ENCODE results near the gene HMGXB3.
"Not testable (repeated sequence)": the region's sequence is repeated elsewhere in the genome, so short reads cannot be mapped to it uniquely, and the experiment has no call there.

HMGXB3 gene

DNA sequence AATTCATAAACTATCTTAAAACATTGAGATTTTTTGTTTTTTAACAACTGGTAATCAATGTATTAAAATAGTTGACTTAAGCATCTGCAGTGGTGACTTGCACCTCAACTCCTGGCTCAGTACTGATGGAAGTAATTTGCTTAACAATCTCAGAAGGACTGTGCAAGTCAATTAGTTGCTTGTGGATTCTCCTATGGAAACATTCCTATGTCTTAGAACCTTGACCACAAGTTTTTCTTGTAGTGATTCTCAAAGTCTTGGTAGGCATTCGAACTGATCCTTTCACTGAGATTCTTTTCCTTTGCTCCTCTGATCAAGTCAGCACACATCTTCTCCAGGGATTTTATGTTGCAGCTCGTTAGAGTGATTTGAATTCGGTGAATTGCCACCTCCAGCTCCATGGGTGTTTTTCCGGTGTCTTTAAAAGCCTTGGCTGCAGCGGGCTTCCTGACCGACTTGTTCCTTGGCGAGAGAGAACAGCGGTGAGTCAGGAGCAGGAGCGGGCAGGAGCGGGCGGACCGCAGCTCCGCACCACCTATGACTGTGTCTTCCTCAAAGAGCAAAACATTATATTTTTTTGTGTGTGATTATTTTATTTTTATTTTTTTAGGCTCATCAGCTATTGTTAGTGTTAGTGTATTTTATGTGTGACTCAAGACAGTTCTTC, 21.1 kb downstream of the HMGXB3 start:
- DNase-seq (ENCODE audit: low spot score) = no peak

DNA sequence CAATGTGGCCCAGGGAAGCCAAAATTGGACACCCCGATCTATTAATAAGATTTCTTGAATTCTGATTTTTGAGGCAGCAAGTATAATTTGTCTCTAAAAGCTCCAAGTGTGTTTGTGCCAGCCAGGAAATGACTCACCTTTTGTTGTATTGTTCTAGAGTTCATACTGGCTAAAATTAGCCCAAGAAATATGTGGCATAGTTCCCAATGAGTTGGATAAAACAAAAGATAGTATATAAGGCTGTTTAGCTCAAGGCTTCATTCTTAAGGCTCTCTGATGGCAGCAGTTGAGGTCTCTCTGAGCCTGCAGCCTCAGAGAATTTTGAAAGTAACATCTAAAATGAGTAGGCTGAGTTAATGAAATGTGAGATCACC, 21.6 kb downstream of the HMGXB3 start:
- no peak for DNase-seq (ENCODE audit: low spot score)

DNA sequence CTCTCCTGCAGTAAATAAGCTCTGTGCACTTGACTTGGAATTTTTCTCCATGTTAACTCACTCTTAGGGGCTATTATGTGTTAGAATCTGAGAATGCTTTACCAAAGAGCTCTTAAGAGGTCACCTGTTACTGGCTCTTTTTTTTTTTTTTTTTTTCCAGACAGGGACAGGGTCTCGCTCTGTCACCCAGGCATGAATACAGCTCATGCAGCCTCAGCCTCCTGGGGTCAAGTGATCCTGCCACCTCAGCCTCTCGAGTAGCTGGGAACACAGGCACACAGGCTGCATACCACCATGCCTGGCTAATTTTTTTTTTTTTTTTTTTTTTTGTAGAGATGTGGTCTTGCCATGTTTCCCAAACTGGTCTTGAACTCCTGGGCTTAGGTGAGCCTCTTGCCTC, 22.1 kb downstream of the HMGXB3 start:
- no peak for DNase-seq (ENCODE audit: low spot score)

DNA sequence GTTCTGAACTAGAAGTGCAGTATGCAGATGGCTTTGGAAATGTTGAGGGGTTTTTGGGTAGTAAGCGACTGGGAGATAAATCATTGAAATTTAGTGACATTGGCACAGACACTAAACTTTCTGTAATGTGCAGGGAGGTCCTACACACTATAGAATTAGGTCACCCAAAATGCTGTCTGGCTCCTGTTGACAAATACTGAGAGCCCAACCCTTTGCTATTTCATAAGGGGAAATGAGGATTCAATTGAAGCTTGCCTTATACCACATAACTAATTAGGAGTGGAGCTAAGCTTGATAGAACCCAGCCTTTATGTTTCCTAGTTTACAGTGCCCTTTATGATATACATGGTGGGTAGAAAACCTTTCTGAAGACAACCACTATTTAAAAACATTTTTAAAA, 22.6 kb downstream of the HMGXB3 start:
- DNase-seq (ENCODE audit: low spot score) = no peak

DNA sequence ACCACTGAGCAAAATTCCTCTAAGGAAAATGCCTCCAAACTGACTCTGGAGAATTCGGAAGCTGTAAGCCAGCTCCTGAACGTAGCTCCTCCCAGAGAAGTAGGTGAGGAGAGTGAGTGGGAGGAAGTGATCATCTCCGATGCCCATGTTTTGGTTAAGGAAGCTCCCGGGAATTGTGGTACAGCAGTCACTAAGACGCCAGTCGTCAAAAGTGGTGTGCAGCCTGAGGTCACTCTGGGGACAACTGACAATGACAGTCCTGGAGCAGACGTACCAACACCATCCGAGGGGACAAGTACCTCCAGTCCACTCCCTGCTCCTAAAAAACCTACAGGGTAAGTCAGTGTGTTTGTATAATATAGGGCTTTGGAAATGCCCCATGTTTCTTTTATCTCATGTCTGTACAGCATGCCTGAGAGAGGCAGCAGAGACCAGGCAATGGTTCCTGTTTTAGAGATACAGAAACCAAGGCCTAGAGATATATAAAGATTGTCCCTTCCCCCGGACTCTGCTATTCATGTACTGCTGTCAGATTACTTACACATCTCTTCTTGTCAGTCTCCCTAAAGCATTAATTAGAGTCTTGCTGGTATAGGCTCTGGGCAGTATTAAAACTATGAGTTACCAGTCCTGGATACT, 23.9 kb downstream of the HMGXB3 start:
- no peak for DNase-seq (ENCODE audit: low spot score)

DNA sequence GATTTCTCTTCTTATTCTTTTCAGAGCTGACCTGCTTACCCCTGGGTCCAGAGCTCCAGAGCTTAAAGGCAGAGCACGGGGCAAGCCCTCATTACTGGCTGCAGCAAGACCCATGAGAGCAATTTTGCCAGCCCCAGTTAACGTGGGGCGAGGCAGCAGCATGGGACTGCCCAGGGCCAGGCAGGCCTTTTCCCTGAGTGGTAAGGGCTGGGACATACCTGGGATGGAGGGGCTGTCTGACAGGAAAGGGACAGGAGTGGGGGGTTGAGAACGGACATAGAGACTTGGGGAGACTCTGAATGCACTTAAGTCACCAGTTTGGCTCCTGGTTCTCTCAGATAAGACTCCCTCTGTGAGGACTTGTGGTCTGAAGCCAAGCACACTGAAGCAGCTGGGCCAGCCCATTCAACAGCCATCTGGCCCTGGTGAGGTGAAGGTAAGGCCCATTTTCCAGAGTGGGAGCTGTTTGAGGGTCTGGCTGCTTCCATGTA, 26.2 kb downstream of the HMGXB3 start:
- no peak for DNase-seq (ENCODE audit: low spot score)

DNA sequence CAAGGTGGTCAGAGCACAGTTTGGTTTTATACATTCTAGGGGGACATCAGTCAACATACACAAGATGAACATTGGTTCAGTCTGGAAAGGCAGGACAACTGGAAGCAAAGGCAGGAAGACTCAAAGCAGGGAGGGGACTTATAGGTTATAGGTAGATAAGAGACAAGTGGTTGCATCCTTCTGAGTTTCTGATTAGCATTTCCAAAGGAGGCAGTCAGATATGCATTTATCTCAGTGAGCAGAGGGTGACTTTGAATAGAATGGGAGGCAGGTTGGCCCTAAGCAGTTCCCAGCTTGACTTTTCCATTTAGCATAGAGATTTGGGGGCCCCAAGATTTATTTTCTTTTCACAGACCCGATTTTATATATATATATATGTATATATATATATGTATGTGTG, 27.5 kb downstream of the HMGXB3 start:
- DNase-seq (ENCODE audit: low spot score) = not testable (repeated sequence)

DNA sequence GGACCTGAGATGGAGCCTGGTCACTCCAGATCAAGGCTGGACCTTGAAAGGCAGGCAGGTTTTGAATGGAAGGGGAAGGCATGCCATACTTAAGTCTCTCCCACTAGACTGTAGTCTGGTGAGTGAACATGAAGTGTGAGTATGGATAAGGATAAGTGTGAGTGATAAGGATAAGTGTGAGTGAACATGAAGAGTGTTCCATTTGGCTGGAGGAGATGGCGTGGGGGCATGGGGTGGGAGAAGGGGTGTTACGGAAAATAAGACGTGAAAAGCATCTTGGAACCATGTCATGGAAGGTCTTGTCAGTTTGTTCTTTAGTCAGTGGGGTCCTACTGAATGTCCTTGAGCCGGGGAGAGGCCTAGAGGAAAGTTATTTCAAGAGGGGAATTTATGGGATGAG, 32.8 kb downstream of the HMGXB3 start:
- no peak for DNase-seq (ENCODE audit: low spot score)

DNA sequence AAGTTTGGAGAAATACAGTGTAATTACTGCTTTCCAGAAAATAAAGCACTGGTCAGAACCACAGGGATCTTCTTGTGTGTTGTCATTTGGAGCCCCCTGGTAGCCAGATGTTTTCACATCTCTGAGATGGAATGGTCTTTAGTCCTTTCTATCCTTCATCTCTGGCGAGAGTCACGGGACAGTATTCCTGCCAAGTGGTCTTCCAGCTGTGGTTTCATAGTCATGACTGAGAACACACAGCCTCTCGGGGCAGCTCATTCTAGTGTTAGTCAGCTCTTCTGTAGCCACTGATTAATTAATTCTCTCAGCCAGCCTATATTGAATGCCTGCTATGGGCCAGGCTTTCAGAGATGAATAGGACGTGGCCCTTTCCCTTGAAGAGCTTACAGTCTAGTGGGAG, 34.1 kb downstream of the HMGXB3 start:
- DNase-seq (ENCODE audit: low spot score) = no peak

DNA sequence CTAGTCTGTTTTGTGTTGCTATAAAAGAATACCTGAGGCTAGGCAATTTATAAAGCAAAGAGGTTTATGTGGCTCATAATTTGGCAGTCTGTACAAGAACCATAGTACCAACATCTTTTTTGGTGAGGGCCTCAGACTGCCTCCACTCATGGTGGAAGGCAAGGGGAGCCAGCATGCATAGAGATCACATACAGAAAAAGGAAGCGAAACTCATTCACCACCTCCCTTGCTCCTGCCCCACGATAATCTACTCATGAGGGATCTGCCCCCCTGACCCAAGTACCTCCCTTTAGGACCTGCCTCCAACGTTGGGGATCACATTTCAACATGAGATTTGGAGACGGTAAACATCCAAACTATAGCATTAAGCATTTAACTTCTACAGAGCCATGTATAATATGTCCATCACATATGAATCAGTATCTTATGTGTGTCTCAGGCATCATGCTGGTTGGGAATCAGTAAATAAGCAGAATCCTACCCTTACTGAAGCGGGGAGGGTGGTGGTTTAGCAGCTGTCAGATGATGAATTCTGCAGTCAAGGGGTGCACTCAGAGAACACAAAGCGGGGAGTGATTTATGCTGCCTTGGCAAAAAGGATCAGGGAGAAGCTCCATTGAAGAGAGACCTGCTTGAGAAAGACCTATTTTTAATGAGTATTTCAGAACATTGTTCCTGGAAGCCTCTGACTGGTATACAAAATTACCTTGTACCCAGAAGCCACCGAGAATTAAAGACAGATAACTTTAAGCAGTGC, 34.8 kb downstream of the HMGXB3 start:
- DNase-seq (ENCODE audit: low spot score) = no peak

DNA sequence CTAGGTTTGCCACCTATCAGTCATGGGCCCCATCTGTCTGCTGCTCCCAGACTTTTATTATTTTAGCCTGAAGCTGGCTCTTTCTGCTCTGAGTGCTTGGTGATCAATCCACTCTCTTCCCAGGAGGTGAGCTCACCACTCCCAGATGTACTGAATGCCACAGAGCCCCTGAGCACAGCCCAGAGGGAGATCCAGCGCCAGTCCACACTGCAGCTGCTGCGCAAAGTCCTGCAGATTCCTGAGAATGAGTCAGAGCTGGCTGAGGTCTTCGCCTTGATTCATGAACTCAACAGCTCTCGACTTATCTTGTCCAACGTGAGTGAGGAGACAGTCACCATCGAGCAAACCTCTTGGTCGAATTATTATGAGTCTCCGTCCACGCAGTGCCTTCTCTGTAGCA, 36.0 kb downstream of the HMGXB3 start:
- DNase-seq (ENCODE audit: low spot score) = no peak

DNA sequence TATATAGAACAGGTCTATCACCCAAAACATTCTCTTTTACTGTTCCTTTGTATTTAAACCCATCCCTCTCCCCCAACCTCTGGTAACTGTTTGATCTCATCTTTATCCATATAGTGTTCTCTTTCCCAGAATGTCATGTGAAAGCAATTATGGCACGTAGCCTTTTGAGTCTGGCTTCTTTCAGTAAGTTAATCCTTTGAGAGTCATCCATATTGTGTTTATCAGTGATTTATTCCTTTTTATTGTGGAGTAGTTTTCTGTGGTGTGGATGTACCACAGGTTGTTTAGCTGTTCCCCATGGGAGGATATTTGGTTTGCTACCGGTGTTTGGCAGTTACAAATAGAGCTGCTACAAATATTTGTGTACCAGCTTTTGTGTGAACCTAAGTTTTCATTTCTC, 38.0 kb downstream of the HMGXB3 start:
- no peak for DNase-seq (ENCODE audit: low spot score)

DNA sequence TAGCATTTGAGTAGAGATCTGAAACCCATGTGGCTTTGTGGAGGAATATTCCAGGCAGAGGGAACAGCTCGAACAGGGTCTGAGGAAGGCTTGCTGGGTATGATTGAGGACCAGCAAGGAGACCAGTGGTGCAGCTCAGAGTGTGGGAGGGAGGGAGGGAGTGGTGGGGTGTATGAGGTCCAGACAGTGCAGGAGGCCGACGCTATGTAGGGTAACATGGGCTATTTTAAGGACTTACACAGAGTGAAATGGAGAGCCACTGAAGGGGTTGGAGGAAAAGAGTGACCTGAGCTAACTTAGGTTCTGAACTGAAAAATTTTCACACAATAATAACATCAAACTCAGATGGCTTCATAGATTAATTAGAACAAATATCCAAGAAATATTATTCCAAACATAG, 41.9 kb downstream of the HMGXB3 start:
- no peak for DNase-seq (ENCODE audit: low spot score)

DNA sequence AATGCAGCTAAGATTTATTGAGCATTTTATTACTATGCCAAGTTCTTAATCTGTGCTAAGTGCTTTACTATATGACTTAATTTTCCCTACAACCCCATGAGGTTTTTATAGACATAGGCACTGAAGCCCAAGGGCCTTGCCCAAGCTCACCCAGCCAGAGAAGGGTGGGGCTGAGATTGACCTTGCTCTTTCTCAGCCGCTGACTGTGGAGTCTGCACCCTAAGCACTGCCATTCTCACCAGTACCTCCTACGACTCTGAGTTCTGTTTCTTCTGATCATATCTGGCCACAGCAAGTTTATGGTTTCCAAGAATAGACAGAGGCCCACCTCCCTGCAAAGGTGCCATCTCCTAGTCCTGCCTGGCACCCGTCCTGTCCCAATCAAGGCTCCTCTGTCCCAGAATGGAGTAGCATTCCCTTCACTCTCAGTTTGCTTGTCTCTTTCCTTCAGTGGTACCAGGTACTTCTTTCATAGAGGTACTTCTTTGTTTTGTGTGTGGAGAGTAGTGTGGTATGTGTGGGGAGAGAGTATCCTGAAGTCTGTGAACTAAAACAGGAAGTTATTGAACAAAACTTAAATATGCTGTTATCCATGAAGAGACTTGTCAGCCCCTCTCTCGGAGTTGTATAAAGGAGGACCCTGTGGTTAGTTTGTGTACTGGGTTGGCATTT, 43.3 kb downstream of the HMGXB3 start:
- DNase-seq (ENCODE audit: low spot score) = no peak

DNA sequence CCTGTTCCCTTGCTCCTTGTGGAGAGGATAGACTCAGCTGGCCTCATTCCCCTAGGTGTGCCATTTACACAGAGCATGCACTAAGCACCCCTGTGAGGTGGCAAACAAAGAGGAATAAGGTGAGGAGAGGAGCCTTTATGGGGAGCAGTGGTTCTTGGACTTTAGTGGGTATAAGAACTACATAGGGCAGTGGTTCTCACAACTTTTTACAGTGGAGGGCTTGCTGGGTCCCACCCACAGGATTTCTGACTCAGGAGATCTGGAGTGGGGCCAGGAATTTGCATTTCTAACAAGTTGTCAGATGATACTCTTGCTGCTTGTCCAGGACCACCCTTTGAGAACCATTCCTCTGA, 43.8 kb downstream of the HMGXB3 start:
- no peak for DNase-seq (ENCODE audit: low spot score)

DNA sequence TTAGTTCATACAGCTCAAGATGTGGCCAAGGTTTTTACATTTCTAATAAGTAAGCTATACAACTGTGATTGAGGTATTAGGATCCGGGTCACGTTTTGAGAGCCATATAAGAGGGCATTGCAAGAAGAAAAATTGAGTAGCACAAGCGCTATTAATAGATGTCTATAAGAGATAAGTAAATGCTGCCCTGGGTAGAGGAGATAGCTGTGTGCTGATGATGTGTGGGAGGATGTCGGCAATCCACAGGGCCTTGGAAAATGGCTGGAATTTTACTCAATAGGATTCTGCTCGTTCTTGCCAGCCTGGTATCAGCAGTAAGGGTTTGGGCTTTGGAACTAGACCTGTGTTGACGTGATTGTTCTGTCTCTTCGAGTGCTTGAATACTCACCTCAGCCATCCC, 44.2 kb downstream of the HMGXB3 start:
- DNase-seq (ENCODE audit: low spot score) = no peak

DNA sequence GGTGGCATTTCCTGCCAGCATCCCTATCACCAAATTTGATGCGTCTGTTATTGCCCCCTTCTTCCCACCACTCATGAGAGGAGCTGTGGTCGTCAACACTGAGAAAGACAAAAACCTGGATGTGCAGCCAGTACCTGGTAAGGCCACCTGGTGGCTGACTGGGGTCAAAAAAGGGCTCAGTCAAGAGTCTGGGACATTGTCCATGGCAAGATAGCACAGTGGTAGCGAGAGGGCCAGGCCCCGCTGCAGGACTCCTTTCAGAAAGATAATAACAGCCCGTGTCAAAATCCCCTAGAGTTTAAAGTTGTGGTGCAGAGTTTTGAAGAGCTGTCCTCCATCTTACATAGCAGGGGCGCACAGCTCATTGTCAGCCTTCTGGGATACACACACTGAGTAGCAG, 45.0 kb downstream of the HMGXB3 start:
- DNase-seq (ENCODE audit: low spot score) = no peak

DNA sequence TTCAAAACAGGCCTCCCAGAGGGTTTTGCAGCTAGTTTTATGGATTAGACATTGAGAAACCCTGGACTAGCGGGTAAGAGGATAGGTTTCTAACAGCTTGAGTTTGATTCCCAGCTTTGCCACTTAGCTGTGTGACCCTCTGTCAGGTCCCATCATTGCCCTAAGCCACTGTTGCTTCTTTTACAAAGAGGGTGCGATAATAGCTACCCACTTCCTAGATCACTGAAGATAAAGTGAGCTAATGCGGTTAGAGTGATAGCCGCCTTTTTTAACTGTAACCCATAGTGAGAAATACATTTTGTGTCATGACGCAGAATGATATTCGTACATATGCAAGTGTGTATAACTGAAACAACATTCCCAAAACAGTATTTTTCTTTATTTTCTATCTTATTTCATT, 45.5 kb downstream of the HMGXB3 start:
- no peak for DNase-seq (ENCODE audit: low spot score)

DNA sequence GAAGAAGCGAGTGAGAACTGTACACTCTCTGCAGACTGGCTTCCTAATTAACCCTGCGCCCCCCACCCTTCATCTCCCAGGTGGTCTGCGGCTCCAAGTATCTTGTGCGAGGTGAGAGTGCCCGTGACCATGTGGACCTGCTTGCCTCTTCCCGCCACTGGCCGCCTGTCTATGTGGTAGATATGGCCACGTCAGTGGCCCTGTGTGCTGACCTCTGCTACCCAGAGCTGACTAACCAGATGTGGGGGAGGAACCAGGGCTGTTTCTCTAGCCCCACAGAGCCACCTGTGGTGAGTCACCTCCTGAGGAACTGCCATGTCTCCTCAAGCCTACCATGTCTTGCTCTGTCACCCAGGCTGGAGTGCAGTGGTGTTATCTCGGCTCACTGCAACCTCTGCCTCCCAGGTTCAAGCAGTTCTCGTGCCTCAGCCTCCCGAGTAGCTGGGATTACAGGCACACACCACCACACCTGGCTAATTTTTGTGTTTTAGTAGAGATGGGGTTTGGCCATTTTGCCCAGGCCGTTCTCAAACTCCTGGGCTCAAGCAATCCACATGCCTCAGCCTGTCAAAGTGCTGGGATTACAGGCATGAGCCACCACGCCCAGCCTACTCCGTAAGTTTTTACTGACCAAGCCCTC, 49.8 kb downstream of the HMGXB3 start:
- not testable (repeated sequence) for DNase-seq (ENCODE audit: low spot score)

DNA sequence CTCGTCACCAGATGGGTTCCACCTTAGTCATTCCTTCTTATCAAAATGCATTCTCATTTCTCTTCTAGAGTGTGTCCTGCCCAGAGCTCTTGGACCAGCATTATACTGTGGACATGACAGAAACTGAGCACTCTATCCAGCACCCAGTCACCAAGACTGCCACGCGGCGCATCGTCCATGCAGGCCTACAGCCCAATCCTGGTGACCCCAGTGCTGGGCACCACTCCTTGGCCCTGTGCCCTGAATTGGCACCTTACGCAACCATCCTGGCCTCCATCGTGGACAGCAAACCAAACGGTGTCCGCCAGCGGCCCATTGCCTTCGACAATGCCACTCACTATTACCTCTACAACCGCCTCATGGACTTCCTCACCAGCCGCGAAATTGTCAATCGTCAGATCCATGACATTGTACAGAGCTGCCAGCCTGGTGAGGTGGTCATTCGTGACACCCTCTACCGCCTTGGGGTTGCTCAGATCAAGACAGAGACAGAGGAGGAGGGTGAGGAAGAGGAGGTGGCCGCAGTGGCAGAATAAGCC, 51.2 kb downstream of the HMGXB3 start:
- no peak for DNase-seq (ENCODE audit: low spot score)

DNA sequence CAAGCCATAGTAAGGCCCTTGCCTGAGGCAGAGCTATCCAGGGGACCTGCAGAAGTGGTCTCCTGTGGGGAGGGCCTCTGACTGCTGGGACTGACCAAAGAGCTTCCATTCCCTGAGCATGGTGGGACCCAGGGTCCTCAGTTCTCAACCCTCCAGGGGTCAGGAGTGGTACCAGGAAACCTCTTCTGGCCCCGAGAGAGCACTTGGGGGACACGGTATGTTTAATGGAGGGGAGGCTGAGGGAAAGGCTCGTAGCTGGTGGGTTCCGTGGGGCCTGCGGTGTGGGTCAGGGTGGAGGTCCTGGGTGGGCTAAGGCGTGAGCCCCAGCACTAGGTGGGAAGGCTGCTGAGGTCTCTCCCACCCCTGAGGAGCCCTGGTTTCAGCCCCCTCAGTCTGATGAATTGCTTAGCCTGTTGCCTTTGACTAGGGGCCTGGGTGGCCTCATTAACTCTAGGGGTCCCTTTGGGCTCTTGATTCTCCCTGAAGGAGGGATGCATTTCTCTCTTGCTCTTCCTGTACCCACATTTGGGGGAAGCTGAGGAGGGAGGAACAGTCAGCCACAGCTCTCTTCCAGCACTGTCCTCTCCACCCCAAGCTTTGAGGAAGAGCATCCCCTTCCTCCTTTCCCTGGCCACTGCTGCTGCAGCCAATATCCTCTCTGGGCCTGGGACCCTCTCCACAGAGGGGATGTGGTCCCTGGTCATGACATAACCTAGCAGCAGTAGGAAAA, 51.9 kb downstream of the HMGXB3 start:
- no peak for DNase-seq (ENCODE audit: low spot score)
